DMS53 treated with DMSO at 0.1 percent for 48 hours (cell line): ENCODE data around the gene OR14K1.
"Not testable (repeated sequence)": the region's sequence is repeated elsewhere in the genome, so short reads cannot be mapped to it uniquely, and the experiment has no call there.

Experiments used
- DNase-seq: peaks from one replicate; lab custom pipeline; 2025; ENCODE audit not compliant: unreplicated experiment; lab: John Stamatoyannopoulos, UW

The OR14K1 gene

GRCh38 chr1:247738315-247738714, at the start of gene OR14K1:
Gene OR14K1 (plus strand): TSS chr1:247738615. CDS start chr1:247738615, 0 bp downstream.
- no peak for DNase-seq

- DNase-seq = no peak
Observed at GRCh38 chr1:247701338-247701737, 37.1 kb upstream of the OR14K1 start.

GRCh38 chr1:247710681-247711080, 27.7 kb upstream of the OR14K1 start:
- not testable (repeated sequence) for DNase-seq

- no peak for DNase-seq
Observed at GRCh38 chr1:247713753-247714152, 24.7 kb upstream of the OR14K1 start.

- no peak for DNase-seq
Observed at GRCh38 chr1:247716546-247716945, 21.9 kb upstream of the OR14K1 start, which contains the start of gene OR6F1. Gene OR6F1 (minus strand): TSS chr1:247716646. CDS start chr1:247712755, 3,891 bp downstream.

- DNase-seq = no peak
Observed at GRCh38 chr1:247721222-247721621, 17.2 kb upstream of the OR14K1 start.

GRCh38 chr1:247740721-247741120, 2.3 kb downstream of the OR14K1 start:
- no peak for DNase-seq

GRCh38 chr1:247741756-247742155, 3.3 kb downstream of the OR14K1 start:
- no peak for DNase-seq

- not testable (repeated sequence) for DNase-seq
Observed at GRCh38 chr1:247742215-247742760, 3.9 kb downstream of the OR14K1 start.

GRCh38 chr1:247746391-247746935, 8.0 kb downstream of the OR14K1 start:
- no peak for DNase-seq

GRCh38 chr1:247747616-247748015, 9.2 kb downstream of the OR14K1 start:
- DNase-seq = no peak

GRCh38 chr1:247748041-247748440, 9.6 kb downstream of the OR14K1 start, which contains the start of gene OR14A2:
Gene OR14A2 (minus strand): TSS chr1:247748141.
- DNase-seq = no peak

GRCh38 chr1:247749870-247750269, 11.5 kb downstream of the OR14K1 start:
- no peak for DNase-seq

- not testable (repeated sequence) for DNase-seq
Observed at GRCh38 chr1:247754311-247754710, 15.9 kb downstream of the OR14K1 start.

GRCh38 chr1:247760456-247760855, 22.0 kb downstream of the OR14K1 start, which contains the start of gene OR1C1:
Gene OR1C1 (minus strand): TSS chr1:247760556. CDS start chr1:247758406, 2,150 bp downstream.
- DNase-seq = no peak

- no peak for DNase-seq
Observed at GRCh38 chr1:247769603-247770002, 31.2 kb downstream of the OR14K1 start.
